H1 (cell line): ENCODE measurements around the gene AKR1C2.
"Not testable (repeated sequence)": the region's sequence is repeated elsewhere in the genome, so short reads cannot be mapped to it uniquely, and the experiment has no call there.

Experiments used
- CTCF ChIP-seq, 3 experiments: IDR thresholded peaks; 1 replicate in 2 of 3; 2 replicates in 1 of 3; pipeline versions ENCODE4 v1.5.1 to v1.6.1; 2011; ENCODE audit warnings: low read length in 3 of 3, mild to moderate bottlenecking in 3 of 3, inconsistent platforms in 2 of 3, low read depth in 1 of 3, moderate library complexity in 1 of 3; ENCODE audit not compliant: insufficient read depth in 1 of 3; ENCODE audit errors: control extremely low read depth in 1 of 3
- ZNF274 ChIP-seq: IDR thresholded peaks from 2 replicates; pipeline ENCODE4 v1.7.0; 2012; ENCODE audit warnings: low read length, borderline replicate concordance; ENCODE audit errors: extremely low read depth

GRCh38 chr10:4956955-4957645, 46.6 kb downstream of the AKR1C2 start:
- TF ChIP-seq ZNF274; CTCF (IDR thresholded peaks at IDR 0.05; ENCODE audit: control extremely low read depth in 1 of 3, insufficient read depth in 1 of 3, low read depth in 1 of 3, low read length in 3 of 3): not testable (repeated sequence)
